ENCODE data around the gene CD68. TPM values are rescaled to one million over a fixed set of nuclear protein-coding genes. Genes with fewer than 3 reads are reported as not detected.
A peak's percentile ranks its signal among the peaks of the same experiment; 100 is the strongest.

CD68 gene
- total RNA-seq, result 286 TPM
- long read RNA-seq, transcript CD68-201 (6 exons, 1,878 nt), result major isoform, 846 of 1,103 reads
- long read RNA-seq, transcript CD68-202 (6 exons, 1,771 nt), result minor isoform, 98 of 1,103 reads
- long read RNA-seq, partial matches to known transcripts, result 134 of 1,103 reads
- long read RNA-seq, other reads (novel, unspliced or antisense), result 25 of 1,103 reads

DNA sequence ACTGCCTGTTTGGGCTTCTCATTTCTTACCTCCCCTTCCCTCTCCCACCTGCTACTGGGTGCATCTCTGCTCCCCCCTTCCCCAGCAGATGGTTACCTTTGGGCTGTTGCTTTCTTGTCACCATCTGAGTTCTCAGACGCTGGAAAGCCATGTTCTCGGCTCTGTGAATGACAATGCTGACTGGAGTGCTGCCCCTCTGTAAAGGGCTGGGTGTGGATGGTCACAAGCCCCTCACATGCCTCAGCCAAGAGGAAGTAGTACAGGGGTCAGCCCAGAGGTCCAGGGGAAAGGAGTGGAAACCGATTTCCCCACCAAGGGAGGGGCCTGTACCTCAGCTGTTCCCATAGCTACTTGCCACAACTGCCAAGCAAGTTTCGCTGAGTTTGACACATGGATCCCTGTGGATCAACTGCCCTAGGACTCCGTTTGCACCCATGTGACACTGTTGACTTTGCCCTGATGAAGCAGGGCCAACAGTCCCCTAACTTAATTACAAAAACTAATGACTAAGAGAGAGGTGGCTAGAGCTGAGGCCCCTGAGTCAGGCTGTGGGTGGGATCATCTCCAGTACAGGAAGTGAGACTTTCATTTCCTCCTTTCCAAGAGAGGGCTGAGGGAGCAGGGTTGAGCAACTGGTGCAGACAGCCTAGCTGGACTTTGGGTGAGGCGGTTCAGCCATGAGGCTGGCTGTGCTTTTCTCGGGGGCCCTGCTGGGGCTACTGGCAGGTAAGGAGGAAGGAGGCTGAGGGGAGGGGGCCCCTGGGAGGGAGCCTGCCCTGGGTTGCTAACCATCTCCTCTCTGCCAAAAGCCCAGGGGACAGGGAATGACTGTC is at the start of gene CD68:
TSS of gene CD68 (plus strand) at position 638 of the 833 bp plus-strand sequence. CDS start at position 678, 40 bp downstream.
- no peak for DNase-seq (ENCODE audit: low spot score)

DNA sequence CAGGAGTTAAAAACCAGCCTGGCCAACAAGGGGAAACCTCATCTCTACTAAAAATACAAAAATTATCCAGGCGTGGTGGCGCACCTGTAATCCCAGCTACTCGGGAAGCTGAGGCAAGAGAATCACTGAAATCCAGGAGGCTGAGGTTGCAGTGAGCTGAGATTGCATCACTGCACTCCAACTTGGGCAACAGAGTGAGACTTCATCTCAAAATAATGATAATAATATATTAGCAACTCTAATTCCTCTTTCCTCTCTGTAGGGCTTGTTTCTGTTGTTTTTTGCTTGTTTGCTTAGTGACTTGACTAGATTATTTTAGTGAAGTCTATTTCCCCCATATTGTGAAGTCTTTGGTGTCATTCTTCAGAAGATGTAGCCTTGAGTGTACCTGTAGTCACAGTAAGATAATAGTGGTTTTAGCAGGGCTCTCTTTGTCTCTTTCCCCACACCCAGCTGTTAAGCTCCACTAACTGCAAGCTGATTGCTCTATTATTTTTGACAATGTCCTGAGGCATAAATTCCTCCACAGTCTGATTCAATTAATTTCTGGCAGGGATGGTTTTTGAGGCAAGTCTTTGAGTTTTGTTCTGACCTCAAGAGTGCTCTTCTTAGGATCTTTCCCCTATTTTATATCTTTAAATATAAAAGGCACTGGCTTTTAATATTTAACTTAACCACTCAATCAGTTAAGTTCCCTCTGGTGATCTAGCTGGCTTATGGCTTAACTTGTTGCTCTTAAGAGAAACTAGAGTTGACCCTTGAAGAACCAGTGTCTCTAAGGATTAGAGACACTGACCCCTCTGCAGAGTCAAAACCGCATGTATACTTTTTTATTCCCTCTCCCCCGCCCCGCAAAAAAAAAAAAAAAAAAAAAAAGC is 49.2 kb upstream of the CD68 start:
- no peak for DNase-seq (ENCODE audit: low spot score)

- DNase-seq (ENCODE audit: low spot score), result no peak
These were observed 41.4 kb upstream of the CD68 start for GRCh38 chr17:7538050-7538449.

DNA sequence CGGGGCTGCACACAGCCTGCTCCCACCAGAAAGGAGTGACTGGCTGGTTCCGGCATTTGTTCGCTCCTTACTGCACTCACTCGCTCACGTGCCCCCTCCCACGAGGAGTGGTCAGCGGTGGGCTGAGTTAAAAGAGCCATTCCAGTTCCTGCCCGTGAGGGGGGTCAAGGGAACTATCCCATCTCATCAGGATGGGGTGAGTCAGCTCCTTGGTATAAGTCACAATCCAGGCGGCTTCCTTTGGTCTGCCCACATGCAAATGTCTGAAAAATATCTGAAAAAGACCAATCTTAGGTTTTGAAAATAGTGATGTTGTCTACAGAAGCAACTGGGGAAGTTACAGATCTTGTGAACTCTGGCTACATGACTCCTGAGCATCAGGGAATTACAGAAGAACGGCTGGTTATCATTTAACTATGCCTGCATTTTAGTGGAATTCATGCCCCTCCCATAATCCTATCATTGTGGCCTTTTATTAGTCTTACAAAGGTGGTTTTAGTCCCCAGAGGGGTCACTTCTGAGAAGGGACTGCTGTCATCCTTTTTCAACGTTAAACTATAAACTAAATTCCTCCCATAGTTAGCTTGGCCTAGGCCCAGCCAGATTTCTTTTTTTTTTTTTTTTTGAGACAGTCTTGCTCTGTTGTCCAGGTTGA is 40.4 kb upstream of the CD68 start:
- DNase-seq (ENCODE audit: low spot score), result no peak

GRCh38 chr17:7541074-7541621 is 38.3 kb upstream of the CD68 start:
- no peak for DNase-seq (ENCODE audit: low spot score)

DNA sequence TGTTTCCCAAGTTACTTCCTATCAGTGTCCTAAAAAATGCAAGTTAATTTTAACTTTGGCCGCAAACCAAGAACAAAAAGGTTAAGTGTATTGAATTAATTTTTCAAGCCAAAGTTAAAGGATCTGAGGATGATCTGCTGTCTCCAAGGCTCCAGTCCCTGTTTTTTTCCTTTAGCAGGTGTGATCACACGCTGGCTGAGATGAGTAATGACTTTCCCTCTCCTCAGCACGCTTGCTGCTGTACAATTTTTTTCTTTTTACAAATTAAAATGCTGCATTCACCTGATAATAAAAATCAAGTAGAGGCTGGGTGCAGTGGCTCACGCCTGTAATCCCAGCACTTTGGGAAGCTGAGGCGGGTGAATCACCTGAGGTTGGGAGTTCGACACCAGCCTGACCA is 34.5 kb upstream of the CD68 start:
- no peak for DNase-seq (ENCODE audit: low spot score)

GRCh38 chr17:7548585-7549400 is 30.6 kb upstream of the CD68 start, which contains the start of gene TNFSF12:
TSS of gene TNFSF12 (plus strand) at chr17:7549058. CDS start at chr17:7549154, 96 bp downstream.
- peak; percentile 91 for DNase-seq (ENCODE audit: low spot score)

DNA sequence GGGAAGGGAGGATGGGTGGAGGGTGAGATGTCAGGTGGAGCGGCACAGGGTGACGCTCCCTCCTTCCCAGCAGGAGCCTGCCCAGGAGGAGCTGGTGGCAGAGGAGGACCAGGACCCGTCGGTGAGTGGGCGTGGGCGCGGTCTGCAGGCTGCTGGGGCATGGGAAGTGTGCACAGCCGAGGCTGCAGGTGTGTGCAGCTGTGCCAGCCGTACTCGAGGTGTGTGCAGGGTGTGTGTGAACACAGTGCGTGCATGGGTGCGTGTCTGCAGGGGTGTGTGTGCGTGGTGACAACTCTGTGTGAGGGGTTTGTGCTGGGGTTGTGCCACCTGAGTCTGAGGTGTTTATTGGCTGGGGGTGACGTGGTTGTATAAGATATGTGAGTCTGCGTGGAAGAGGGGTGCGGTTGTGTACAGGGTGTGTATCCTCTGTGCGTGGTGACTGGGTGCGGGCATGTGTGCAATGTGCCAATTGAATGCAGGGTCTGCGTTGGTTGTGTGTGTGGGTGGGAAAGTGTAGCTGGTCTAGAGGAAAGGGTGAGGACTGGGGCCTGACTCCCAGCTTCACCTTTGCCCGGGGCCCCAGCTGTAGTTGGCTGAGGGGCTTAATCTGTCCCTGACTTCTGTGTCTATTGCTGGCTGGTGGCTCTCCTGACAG is 29.9 kb upstream of the CD68 start:
- no peak for DNase-seq (ENCODE audit: low spot score)

DNA sequence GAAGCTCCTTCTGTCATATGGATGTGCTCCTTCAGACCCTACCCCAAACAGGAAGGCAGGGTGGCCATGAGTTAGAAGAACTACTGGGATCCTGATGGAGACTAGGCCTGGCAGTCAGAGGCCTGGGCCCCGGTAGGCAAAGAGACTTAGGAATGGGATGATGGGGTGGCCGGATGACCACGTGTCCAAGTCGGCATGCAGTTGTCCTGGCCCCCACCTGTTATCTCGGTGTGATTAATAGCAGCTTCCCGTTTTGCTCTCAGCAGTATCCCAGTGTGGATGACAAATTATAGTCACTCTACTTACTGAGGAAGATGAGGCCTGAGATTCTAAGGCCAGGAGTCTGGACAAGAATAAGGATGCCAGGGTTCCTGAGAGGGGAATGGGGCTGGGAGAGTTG is 29.1 kb upstream of the CD68 start:
- DNase-seq (ENCODE audit: low spot score), result no peak

- no peak for DNase-seq (ENCODE audit: low spot score)
These were observed 28.0 kb upstream of the CD68 start for GRCh38 chr17:7551396-7551795.

- no peak for DNase-seq (ENCODE audit: low spot score)
These were observed 26.8 kb upstream of the CD68 start for GRCh38 chr17:7552621-7553051.

DNA sequence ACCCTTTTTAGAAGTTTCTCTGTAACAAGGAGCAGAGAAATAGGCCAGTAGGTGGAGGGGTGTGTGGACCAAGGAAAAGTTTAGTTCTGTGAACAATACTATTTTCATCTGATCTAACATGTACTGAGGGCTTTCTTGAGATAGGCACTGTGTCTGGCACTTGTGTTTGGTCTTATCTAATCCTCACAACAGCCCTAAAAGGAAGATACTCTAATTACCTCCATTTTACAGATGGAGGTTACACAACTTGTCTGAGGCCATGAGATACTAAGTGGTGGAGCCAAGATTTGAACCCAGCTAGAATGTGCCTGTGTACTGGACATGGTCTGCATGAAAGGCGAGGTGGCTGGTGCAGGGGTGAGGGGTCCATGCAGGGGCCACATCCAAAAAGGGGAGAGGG is 26.1 kb upstream of the CD68 start:
- DNase-seq (ENCODE audit: low spot score), result no peak

GRCh38 chr17:7555320-7555948 is 24.0 kb upstream of the CD68 start:
- DNase-seq (ENCODE audit: low spot score), result no peak

DNA sequence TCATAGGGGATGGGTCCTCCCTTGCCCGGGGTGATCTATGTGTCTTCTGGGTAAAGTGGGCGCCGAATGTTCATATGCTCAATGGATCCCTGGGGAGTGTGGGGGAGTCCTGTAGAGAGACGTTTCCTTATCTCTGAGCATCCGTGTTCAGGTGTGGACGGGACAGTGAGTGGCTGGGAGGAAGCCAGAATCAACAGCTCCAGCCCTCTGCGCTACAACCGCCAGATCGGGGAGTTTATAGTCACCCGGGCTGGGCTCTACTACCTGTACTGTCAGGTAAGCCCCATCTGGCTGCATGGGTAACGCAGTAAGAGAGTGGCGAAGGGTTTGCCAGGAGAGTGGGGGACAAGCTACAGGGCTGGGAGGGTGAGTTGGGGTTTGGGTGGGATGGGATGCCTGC is 22.8 kb upstream of the CD68 start:
- no peak for DNase-seq (ENCODE audit: low spot score)

DNA sequence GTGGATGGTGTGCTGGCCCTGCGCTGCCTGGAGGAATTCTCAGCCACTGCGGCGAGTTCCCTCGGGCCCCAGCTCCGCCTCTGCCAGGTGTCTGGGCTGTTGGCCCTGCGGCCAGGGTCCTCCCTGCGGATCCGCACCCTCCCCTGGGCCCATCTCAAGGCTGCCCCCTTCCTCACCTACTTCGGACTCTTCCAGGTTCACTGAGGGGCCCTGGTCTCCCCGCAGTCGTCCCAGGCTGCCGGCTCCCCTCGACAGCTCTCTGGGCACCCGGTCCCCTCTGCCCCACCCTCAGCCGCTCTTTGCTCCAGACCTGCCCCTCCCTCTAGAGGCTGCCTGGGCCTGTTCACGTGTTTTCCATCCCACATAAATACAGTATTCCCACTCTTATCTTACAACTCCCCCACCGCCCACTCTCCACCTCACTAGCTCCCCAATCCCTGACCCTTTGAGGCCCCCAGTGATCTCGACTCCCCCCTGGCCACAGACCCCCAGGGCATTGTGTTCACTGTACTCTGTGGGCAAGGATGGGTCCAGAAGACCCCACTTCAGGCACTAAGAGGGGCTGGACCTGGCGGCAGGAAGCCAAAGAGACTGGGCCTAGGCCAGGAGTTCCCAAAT is 22.2 kb upstream of the CD68 start:
- no peak for DNase-seq (ENCODE audit: low spot score)

DNA sequence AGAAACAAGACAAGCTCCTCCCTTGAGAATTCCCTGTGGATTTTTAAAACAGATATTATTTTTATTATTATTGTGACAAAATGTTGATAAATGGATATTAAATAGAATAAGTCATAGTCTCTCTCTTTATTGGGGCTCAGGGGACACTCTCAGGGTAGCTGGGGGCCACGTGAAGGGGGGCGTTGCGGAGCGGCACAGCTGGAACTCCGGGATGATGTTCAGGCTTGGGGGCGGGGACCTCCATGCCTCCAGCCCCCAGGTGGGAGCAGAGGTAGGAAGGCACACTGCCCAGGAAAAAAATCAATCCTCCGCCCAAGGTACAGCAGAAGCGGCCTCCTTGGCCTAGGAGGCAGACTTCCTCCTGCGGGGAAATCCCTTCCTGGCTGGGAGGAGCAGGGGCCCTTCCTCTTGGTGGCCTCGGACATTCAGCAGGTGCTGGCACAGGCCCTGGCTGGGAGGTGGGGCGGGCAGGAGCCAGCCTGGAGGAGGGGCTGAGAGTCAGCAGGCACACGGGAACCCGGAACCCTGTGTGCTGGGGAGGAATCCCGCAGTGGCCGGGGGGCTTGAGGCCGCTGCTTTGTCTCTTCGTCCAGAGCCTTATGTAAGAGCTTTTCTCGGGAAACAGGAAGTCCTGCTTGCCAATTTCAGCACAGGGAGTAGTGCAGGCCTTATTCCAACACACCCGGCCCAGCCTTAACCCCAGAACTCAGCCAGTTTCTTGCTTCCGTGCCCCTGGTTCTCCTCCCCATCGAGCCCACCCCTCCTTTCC is 21.5 kb upstream of the CD68 start:
- DNase-seq (ENCODE audit: low spot score), result peak; percentile 94

DNA sequence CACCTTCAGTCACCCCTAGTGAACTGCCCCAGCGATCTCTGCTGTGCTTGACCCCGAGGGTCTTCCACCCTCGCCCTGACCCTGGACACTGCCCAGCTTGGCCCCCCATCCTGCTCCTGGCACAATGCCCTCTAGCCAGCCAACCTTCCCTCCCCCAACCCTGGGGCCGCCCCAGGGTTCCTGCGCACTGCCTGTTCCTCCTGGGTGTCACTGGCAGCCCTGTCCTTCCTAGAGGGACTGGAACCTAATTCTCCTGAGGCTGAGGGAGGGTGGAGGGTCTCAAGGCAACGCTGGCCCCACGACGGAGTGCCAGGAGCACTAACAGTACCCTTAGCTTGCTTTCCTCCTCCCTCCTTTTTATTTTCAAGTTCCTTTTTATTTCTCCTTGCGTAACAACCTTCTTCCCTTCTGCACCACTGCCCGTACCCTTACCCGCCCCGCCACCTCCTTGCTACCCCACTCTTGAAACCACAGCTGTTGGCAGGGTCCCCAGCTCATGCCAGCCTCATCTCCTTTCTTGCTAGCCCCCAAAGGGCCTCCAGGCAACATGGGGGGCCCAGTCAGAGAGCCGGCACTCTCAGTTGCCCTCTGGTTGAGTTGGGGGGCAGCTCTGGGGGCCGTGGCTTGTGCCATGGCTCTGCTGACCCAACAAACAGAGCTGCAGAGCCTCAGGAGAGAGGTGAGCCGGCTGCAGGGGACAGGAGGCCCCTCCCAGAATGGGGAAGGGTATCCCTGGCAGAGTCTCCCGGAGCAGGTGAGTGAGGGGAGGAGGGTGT is 20.7 kb upstream of the CD68 start, which contains the start of gene TNFSF13:
TSS of gene TNFSF13 (plus strand) at position 207 of the 776 bp plus-strand sequence. CDS start at position 497, 290 bp downstream.
- no peak for DNase-seq (ENCODE audit: low spot score)
